Neural cell (in vitro differentiated cells): ENCODE data around the gene MYMK.

Source experiments
- CTCF ChIP-seq: fragments of 450-650 bp; IDR thresholded peaks from 2 replicates; pipeline ENCODE4 v1.5.1; 2014; ENCODE audit warnings: antibody characterized with exemption, mild to moderate bottlenecking, moderate library complexity; ENCODE audit not compliant: poor library complexity, severe bottlenecking
- EP300 ChIP-seq: fragments of 450-650 bp; conservative IDR thresholded peaks from 2 replicates; pipeline ENCODE4 v1.6.1; 2014; ENCODE audit warnings: antibody characterized with exemption, mild to moderate bottlenecking, moderate library complexity; ENCODE audit not compliant: poor library complexity, severe bottlenecking
- EZH2 ChIP-seq: fragments of 200-600, 300-800 bp; shearing (Covaris generic), sonication (generic); IDR thresholded peaks from 2 replicates; pipeline ENCODE4 v1.6.1; 2014; ENCODE audit warnings: antibody characterized with exemption, low read length, borderline replicate concordance, mild to moderate bottlenecking; ENCODE audit not compliant: insufficient read depth, poor library complexity, severe bottlenecking
- MXI1 ChIP-seq: fragments of 450-650 bp; conservative IDR thresholded peaks from 2 replicates; pipeline ENCODE4 v1.6.1; 2014; ENCODE audit warnings: antibody characterized with exemption, mild to moderate bottlenecking; ENCODE audit not compliant: poor library complexity, severe bottlenecking
- POLR2AphosphoS5 ChIP-seq: IDR thresholded peaks from 2 replicates; pipeline ENCODE4 v1.6.1; 2012
- RAD21 ChIP-seq: fragments of 450-650 bp; conservative IDR thresholded peaks from 2 replicates; pipeline ENCODE4 v1.6.1; 2014; ENCODE audit warnings: antibody characterized with exemption, mild to moderate bottlenecking, moderate library complexity
- SMC3 ChIP-seq: fragments of 450-650 bp; conservative IDR thresholded peaks from 2 replicates; pipeline ENCODE4 v1.6.1; 2014; ENCODE audit warnings: antibody characterized with exemption, mild to moderate bottlenecking, moderate library complexity; ENCODE audit not compliant: poor library complexity
- TAF1 ChIP-seq: IDR thresholded peaks from 2 replicates; pipeline ENCODE4 v1.6.1; 2012; ENCODE audit warnings: low read depth
- TF ChIP-seq, protein P1 (sequence below): IDR thresholded peaks from 2 replicates; pipeline ENCODE4 v1.6.1; 2012; ENCODE audit warnings: borderline replicate concordance

GRCh38 chr9:133571896-133572595 lies 47.3 kb upstream of the MYMK start:
- TF ChIP-seq RAD21 (no peak), CTCF (no peak), EZH2 (no peak), POLR2AphosphoS5 (no peak), SMC3 (no peak), TAF1 (no peak), EP300 (no peak), MXI1 (no peak)
- TF ChIP-seq, protein P1, sequence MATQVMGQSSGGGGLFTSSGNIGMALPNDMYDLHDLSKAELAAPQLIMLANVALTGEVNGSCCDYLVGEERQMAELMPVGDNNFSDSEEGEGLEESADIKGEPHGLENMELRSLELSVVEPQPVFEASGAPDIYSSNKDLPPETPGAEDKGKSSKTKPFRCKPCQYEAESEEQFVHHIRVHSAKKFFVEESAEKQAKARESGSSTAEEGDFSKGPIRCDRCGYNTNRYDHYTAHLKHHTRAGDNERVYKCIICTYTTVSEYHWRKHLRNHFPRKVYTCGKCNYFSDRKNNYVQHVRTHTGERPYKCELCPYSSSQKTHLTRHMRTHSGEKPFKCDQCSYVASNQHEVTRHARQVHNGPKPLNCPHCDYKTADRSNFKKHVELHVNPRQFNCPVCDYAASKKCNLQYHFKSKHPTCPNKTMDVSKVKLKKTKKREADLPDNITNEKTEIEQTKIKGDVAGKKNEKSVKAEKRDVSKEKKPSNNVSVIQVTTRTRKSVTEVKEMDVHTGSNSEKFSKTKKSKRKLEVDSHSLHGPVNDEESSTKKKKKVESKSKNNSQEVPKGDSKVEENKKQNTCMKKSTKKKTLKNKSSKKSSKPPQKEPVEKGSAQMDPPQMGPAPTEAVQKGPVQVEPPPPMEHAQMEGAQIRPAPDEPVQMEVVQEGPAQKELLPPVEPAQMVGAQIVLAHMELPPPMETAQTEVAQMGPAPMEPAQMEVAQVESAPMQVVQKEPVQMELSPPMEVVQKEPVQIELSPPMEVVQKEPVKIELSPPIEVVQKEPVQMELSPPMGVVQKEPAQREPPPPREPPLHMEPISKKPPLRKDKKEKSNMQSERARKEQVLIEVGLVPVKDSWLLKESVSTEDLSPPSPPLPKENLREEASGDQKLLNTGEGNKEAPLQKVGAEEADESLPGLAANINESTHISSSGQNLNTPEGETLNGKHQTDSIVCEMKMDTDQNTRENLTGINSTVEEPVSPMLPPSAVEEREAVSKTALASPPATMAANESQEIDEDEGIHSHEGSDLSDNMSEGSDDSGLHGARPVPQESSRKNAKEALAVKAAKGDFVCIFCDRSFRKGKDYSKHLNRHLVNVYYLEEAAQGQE, result no peak
